ENCODE data around the gene RGS3.

RGS3 gene

GRCh38 chr9:113569472-113570060 is 106.0 kb downstream of the RGS3 start:
- DNase-seq = no peak

- DNase-seq = no peak
Observed at GRCh38 chr9:113570106-113570505, 106.6 kb downstream of the RGS3 start.

GRCh38 chr9:113570749-113571711 is 107.5 kb downstream of the RGS3 start:
- DNase-seq = no peak

GRCh38 chr9:113572076-113572861 is 108.7 kb downstream of the RGS3 start:
- no peak for DNase-seq

GRCh38 chr9:113573046-113573958 is 109.8 kb downstream of the RGS3 start:
- no peak for DNase-seq

- no peak for DNase-seq
Observed at GRCh38 chr9:113573959-113574352, 110.4 kb downstream of the RGS3 start.

GRCh38 chr9:113574441-113575262 is 111.1 kb downstream of the RGS3 start:
- DNase-seq = no peak

- no peak for DNase-seq
Observed at GRCh38 chr9:113577525-113578261, 114.2 kb downstream of the RGS3 start.

- no peak for DNase-seq
Observed at GRCh38 chr9:113578279-113578865, 114.8 kb downstream of the RGS3 start.

GRCh38 chr9:113578882-113579282 is 115.4 kb downstream of the RGS3 start:
- peak in 8 of 51 donors; percentile 11 to 37 (median 24) for DNase-seq

GRCh38 chr9:113579283-113580040 is 115.9 kb downstream of the RGS3 start:
- peak in 6 of 51 donors; percentile 11 to 29 (median 24) for DNase-seq

GRCh38 chr9:113580041-113580953 is 116.8 kb downstream of the RGS3 start:
- DNase-seq = peak in 39 of 51 donors; percentile 20 to 74 (median 49)

GRCh38 chr9:113580954-113581311 is 117.4 kb downstream of the RGS3 start:
- DNase-seq = peak in 3 of 51 donors; percentile 53 to 59 (median 54)

- peak in 40 of 51 donors; percentile 15 to 86 (median 64) for DNase-seq
Observed at GRCh38 chr9:113581865-113582697, 118.6 kb downstream of the RGS3 start.

- no peak for DNase-seq
Observed at GRCh38 chr9:113582698-113583200, 119.2 kb downstream of the RGS3 start.

Measured in hypothalamus (tissue), 51 donors.